Measurements from ENCODE around the gene BARX2. TPM values are rescaled to one million over a fixed set of nuclear protein-coding genes. Genes with fewer than 3 reads are reported as not detected.

Gene BARX2
- total RNA-seq, 1 donor from 2014 or later = not detected

- Mint-ChIP-seq H3K27ac (ENCODE audit: unreplicated experiment) (peak overlapping the region; percentile 70), H3K36me3 (ENCODE audit: low read depth) (no peaks in the 10 kb centered on the region), H3K4me1 (peaks cover 4% of the 10 kb centered on the region), H3K4me3 (no peak overlapping the region), H3K9me3 (no peaks in the 10 kb centered on the region), H3K27me3 (ENCODE audit: low read depth) (no peaks in the 10 kb centered on the region)
- no peak for DNase-seq (ENCODE audit: low read depth, low spot score)
- TF ChIP-seq CTCF (conservative IDR thresholded peaks at IDR 0.05) = no peak
These were observed 40.6 kb downstream of the BARX2 start for GRCh38 chr11:129416080-129416820.

GRCh38 chr11:129417458-129417857, 41.8 kb downstream of the BARX2 start:
- peak overlapping the region; percentile 32 for H3K27ac Mint-ChIP-seq (ENCODE audit: unreplicated experiment)
- H3K36me3 Mint-ChIP-seq (ENCODE audit: low read depth) = no peaks in the 10 kb centered on the region
- H3K4me3 Mint-ChIP-seq = no peak overlapping the region
- H3K4me1 Mint-ChIP-seq = peaks cover 3% of the 10 kb centered on the region
- TF ChIP-seq CTCF (conservative IDR thresholded peaks at IDR 0.05) = no peak
- no peaks in the 10 kb centered on the region for H3K9me3 Mint-ChIP-seq
- H3K27me3 Mint-ChIP-seq (ENCODE audit: low read depth) = no peaks in the 10 kb centered on the region
- no peak for DNase-seq (ENCODE audit: low read depth, low spot score)

GRCh38 chr11:129418039-129418438, 42.4 kb downstream of the BARX2 start:
- Mint-ChIP-seq H3K9me3 (no peaks in the 10 kb centered on the region), H3K4me1 (no peaks in the 10 kb centered on the region), H3K4me3 (no peak overlapping the region), H3K27me3 (ENCODE audit: low read depth) (no peaks in the 10 kb centered on the region), H3K27ac (ENCODE audit: unreplicated experiment) (no peak overlapping the region), H3K36me3 (ENCODE audit: low read depth) (no peaks in the 10 kb centered on the region)
- no peak for TF ChIP-seq CTCF (conservative IDR thresholded peaks at IDR 0.05)
- no peak for DNase-seq (ENCODE audit: low read depth, low spot score)

- peaks cover under 1% of the 10 kb centered on the region for H3K4me1 Mint-ChIP-seq
- H3K4me3 Mint-ChIP-seq = no peak overlapping the region
- H3K36me3 Mint-ChIP-seq (ENCODE audit: low read depth) = no peaks in the 10 kb centered on the region
- H3K27ac Mint-ChIP-seq (ENCODE audit: unreplicated experiment) = no peak overlapping the region
- no peak for DNase-seq (ENCODE audit: low read depth, low spot score)
- no peaks in the 10 kb centered on the region for H3K9me3 Mint-ChIP-seq
- H3K27me3 Mint-ChIP-seq (ENCODE audit: low read depth) = no peaks in the 10 kb centered on the region
- no peak for TF ChIP-seq CTCF (conservative IDR thresholded peaks at IDR 0.05)
These were observed 43.7 kb downstream of the BARX2 start for GRCh38 chr11:129419386-129419785.

GRCh38 chr11:129423426-129423825, 47.8 kb downstream of the BARX2 start:
- Mint-ChIP-seq H3K27ac (ENCODE audit: unreplicated experiment) (no peak overlapping the region), H3K9me3 (no peaks in the 10 kb centered on the region), H3K4me3 (no peak overlapping the region), H3K36me3 (ENCODE audit: low read depth) (no peaks in the 10 kb centered on the region), H3K27me3 (ENCODE audit: low read depth) (peaks cover 4% of the 10 kb centered on the region), H3K4me1 (peaks cover 13% of the 10 kb centered on the region)
- DNase-seq (ENCODE audit: low read depth, low spot score) = no peak
- no peak for TF ChIP-seq CTCF (conservative IDR thresholded peaks at IDR 0.05)
